Right lobe of liver (tissue), 4 donors: Measurements from ENCODE around the gene PIK3CD.

ENCODE experiments used
- POLR2A ChIP-seq: fragments of 450-650 bp; IDR thresholded peaks from one replicate; pipeline ENCODE4 v1.6.1; 2017; ENCODE audit warnings: antibody characterized with exemption, mild to moderate bottlenecking
- TF ChIP-seq, protein P1 (sequence below), 4 donors: fragments of 200-600 bp in 3 of 4; fragments of 450-650 bp in 1 of 4; IDR thresholded peaks; one replicate each; pipeline versions ENCODE4 v1.5.1 to v1.8.0; 2016 to 2022; ENCODE audit warnings: antibody characterized with exemption in 4 of 4, mild to moderate bottlenecking in 2 of 4
- donor health status: DM: no; HTN: no; CAD: no.
- donor health status: DM: no; HTN: no; CAD: no.
- donor health status: DM: no; HTN: yes; CAD: no.

DNA sequence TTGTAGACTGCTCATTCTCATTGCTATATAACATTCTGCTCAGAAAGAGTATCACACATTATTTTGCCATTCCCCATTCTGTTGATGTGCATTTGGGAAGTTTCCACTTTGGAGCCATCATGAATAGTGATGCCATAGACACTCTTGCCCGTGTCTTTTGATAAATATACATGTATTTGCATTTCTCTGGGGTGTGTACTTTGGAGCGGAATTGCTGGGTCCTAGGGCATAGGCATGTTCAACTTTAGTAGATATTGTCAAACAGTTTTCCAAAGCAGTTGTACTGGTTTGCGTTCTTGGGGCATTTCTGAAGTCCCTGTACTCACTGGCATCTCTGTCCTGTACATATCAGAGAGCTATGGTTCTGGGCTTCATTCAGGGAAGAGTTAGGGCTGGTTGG lies 52.1 kb downstream of the PIK3CD start:
- TF ChIP-seq, protein P1, sequence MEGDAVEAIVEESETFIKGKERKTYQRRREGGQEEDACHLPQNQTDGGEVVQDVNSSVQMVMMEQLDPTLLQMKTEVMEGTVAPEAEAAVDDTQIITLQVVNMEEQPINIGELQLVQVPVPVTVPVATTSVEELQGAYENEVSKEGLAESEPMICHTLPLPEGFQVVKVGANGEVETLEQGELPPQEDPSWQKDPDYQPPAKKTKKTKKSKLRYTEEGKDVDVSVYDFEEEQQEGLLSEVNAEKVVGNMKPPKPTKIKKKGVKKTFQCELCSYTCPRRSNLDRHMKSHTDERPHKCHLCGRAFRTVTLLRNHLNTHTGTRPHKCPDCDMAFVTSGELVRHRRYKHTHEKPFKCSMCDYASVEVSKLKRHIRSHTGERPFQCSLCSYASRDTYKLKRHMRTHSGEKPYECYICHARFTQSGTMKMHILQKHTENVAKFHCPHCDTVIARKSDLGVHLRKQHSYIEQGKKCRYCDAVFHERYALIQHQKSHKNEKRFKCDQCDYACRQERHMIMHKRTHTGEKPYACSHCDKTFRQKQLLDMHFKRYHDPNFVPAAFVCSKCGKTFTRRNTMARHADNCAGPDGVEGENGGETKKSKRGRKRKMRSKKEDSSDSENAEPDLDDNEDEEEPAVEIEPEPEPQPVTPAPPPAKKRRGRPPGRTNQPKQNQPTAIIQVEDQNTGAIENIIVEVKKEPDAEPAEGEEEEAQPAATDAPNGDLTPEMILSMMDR (IDR thresholded peaks at IDR 0.05): no peak
- TF ChIP-seq POLR2A: no peak
